ENCODE data around the gene GPR83. TPM values are rescaled to one million over a fixed set of nuclear protein-coding genes. Genes with fewer than 3 reads are reported as not detected.
"Not testable (repeated sequence)": the region's sequence is repeated elsewhere in the genome, so short reads cannot be mapped to it uniquely, and the experiment has no call there.

Gene GPR83
- total RNA-seq, 1 donor, result 0.10 TPM

GRCh38 chr11:94400457-94400838 lies 771 bp downstream of the GPR83 start:
- Histone ChIP-seq H3K9me3 (ENCODE audit: low read depth, low read length) (no peaks in the 10 kb centered on the region), H3K4me3 (ENCODE audit: low read length) (no peak overlapping the region), H3K27me3 (ENCODE audit: insufficient read depth, low read length) (peaks cover 42% of the 10 kb centered on the region), H3K4me1 (ENCODE audit: insufficient read depth, low read length) (no peaks in the 10 kb centered on the region)

GRCh38 chr11:94400050-94400449 lies 1.2 kb downstream of the GPR83 start:
- no peaks in the 10 kb centered on the region for H3K9me3 ChIP-seq (ENCODE audit: low read depth, low read length)
- no peaks in the 10 kb centered on the region for H3K4me1 ChIP-seq (ENCODE audit: insufficient read depth, low read length)
- peaks cover 42% of the 10 kb centered on the region for H3K27me3 ChIP-seq (ENCODE audit: insufficient read depth, low read length)
- H3K4me3 ChIP-seq (ENCODE audit: low read length), result no peak overlapping the region

DNA sequence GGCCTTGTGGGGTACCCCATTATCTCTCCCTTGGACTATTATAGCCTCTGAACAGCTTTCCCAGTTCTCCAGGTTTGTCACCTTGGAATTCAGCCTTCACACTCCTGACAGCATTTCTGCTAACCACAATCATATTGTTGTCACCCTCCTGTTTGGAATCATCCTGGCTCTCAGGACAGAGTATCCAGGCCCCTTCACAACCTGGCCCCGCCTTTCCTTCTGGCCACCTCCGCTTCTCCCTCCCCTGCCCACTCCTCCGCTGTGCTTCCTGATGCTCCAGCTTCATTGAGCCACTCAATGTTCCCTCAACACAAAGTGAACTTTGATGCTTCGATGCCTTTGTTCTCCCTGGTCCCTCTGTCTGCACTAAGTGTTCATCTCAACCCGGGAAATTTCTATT lies 3.1 kb downstream of the GPR83 start:
- H3K4me3 ChIP-seq (ENCODE audit: low read length), result no peak overlapping the region
- no peaks in the 10 kb centered on the region for H3K9me3 ChIP-seq (ENCODE audit: low read depth, low read length)
- H3K4me1 ChIP-seq (ENCODE audit: insufficient read depth, low read length), result no peaks in the 10 kb centered on the region
- H3K27me3 ChIP-seq (ENCODE audit: insufficient read depth, low read length), result peaks cover 42% of the 10 kb centered on the region

DNA sequence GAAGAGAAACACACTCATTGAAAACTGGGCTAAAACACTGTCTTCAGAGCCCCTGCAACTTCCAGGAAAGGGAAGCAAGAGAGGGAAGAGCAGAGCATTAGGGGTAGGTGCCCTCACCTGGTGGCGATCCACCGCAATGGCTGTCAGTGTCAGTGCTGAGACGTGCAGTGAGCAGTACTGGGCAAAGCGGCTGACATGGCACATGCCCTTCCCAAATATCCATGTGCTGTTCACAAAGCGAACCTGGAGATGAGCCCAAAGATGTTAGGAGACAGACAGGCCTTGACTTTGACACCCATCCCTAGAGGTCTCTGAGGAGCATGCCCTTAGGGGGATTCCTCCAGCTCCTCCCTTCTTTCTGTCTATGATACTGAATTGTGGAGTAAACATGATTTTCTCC lies 4.9 kb downstream of the GPR83 start:
- no peak overlapping the region for H3K4me3 ChIP-seq (ENCODE audit: low read length)
- H3K4me1 ChIP-seq (ENCODE audit: insufficient read depth, low read length), result no peaks in the 10 kb centered on the region
- H3K9me3 ChIP-seq (ENCODE audit: low read depth, low read length), result no peaks in the 10 kb centered on the region
- peaks cover 29% of the 10 kb centered on the region for H3K27me3 ChIP-seq (ENCODE audit: insufficient read depth, low read length)

GRCh38 chr11:94391937-94392336 lies 9.3 kb downstream of the GPR83 start:
- not testable (repeated sequence) for H3K27me3 ChIP-seq (ENCODE audit: insufficient read depth, low read length); H3K4me1 ChIP-seq (ENCODE audit: insufficient read depth, low read length); H3K9me3 ChIP-seq (ENCODE audit: low read depth, low read length); H3K4me3 ChIP-seq (ENCODE audit: low read length)

- Histone ChIP-seq H3K9me3 (ENCODE audit: low read depth, low read length) (no peaks in the 10 kb centered on the region), H3K4me3 (ENCODE audit: low read length) (no peak overlapping the region), H3K4me1 (ENCODE audit: insufficient read depth, low read length) (no peaks in the 10 kb centered on the region), H3K27me3 (ENCODE audit: insufficient read depth, low read length) (no peaks in the 10 kb centered on the region)
Measured at GRCh38 chr11:94379613-94380012, 21.6 kb downstream of the GPR83 start.

- H3K4me1 ChIP-seq (ENCODE audit: insufficient read depth, low read length), result no peaks in the 10 kb centered on the region
- no peaks in the 10 kb centered on the region for H3K27me3 ChIP-seq (ENCODE audit: insufficient read depth, low read length)
- H3K4me3 ChIP-seq (ENCODE audit: low read length), result no peak overlapping the region
- H3K9me3 ChIP-seq (ENCODE audit: low read depth, low read length), result no peaks in the 10 kb centered on the region
Measured at GRCh38 chr11:94376841-94377240, 24.4 kb downstream of the GPR83 start.

DNA sequence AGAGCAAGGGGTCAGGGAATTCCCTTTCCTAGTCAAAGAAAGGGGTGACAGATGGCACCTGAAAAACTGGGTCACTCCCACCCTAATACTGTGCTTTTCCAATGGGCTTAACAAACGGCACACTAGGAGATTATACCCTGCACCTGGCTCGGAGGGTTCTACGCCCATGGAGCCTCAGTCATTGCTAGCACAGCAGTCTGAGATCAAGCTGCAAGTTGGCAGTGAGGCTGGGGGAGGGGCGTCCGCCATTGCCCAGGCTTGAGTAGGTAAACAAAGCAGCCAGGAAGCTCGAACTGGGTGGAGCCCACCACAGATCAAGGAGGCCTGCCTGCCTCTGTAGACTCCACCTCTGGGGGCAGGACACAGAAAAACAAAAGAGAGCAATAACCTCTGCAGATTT lies 30.6 kb downstream of the GPR83 start:
- not testable (repeated sequence) for H3K9me3 ChIP-seq (ENCODE audit: low read depth, low read length); H3K4me1 ChIP-seq (ENCODE audit: insufficient read depth, low read length); H3K4me3 ChIP-seq (ENCODE audit: low read length); H3K27me3 ChIP-seq (ENCODE audit: insufficient read depth, low read length)

- H3K27me3 ChIP-seq (ENCODE audit: insufficient read depth, low read length); H3K9me3 ChIP-seq (ENCODE audit: low read depth, low read length); H3K4me3 ChIP-seq (ENCODE audit: low read length); H3K4me1 ChIP-seq (ENCODE audit: insufficient read depth, low read length): not testable (repeated sequence)
Measured at GRCh38 chr11:94350850-94351563, 50.2 kb downstream of the GPR83 start.

GRCh38 chr11:94346311-94346710 lies 54.9 kb downstream of the GPR83 start:
- not testable (repeated sequence) for H3K27me3 ChIP-seq (ENCODE audit: insufficient read depth, low read length); H3K4me1 ChIP-seq (ENCODE audit: insufficient read depth, low read length); H3K9me3 ChIP-seq (ENCODE audit: low read depth, low read length); H3K4me3 ChIP-seq (ENCODE audit: low read length)

GRCh38 chr11:94343495-94343894 lies 57.7 kb downstream of the GPR83 start:
- Histone ChIP-seq H3K9me3 (ENCODE audit: low read depth, low read length) (no peaks in the 10 kb centered on the region), H3K27me3 (ENCODE audit: insufficient read depth, low read length) (no peaks in the 10 kb centered on the region), H3K4me1 (ENCODE audit: insufficient read depth, low read length) (no peaks in the 10 kb centered on the region), H3K4me3 (ENCODE audit: low read length) (no peak overlapping the region)

GRCh38 chr11:94342250-94342649 lies 59.0 kb downstream of the GPR83 start:
- H3K4me1 ChIP-seq (ENCODE audit: insufficient read depth, low read length), result no peaks in the 10 kb centered on the region
- no peak overlapping the region for H3K4me3 ChIP-seq (ENCODE audit: low read length)
- H3K27me3 ChIP-seq (ENCODE audit: insufficient read depth, low read length), result no peaks in the 10 kb centered on the region
- no peaks in the 10 kb centered on the region for H3K9me3 ChIP-seq (ENCODE audit: low read depth, low read length)

- Histone ChIP-seq H3K4me1 (ENCODE audit: insufficient read depth, low read length) (no peaks in the 10 kb centered on the region), H3K4me3 (ENCODE audit: low read length) (no peak overlapping the region), H3K27me3 (ENCODE audit: insufficient read depth, low read length) (no peaks in the 10 kb centered on the region), H3K9me3 (ENCODE audit: low read depth, low read length) (no peaks in the 10 kb centered on the region)
Measured at GRCh38 chr11:94338651-94339050, 62.6 kb downstream of the GPR83 start.

DNA sequence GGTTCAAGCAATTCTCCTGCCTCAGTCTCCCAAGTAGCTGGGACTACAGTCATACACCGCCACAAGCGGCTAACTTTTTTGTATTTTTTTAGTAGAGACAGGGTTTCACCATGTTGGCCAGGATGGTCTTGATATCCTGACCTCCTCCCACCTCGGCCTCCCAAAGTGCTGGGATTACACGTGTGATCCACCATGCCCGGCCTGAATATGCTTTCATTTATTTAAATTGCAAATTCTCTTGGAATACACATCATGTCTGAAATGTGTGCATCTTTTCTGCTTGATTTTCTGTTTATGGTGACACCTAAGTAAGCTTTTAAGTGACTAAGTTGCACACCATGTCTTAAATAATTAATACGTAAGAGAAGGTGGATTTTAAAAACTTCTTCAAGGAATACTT lies 65.2 kb downstream of the GPR83 start:
- Histone ChIP-seq H3K9me3 (ENCODE audit: low read depth, low read length) (no peaks in the 10 kb centered on the region), H3K27me3 (ENCODE audit: insufficient read depth, low read length) (no peaks in the 10 kb centered on the region), H3K4me3 (ENCODE audit: low read length) (no peak overlapping the region), H3K4me1 (ENCODE audit: insufficient read depth, low read length) (no peaks in the 10 kb centered on the region)

DNA sequence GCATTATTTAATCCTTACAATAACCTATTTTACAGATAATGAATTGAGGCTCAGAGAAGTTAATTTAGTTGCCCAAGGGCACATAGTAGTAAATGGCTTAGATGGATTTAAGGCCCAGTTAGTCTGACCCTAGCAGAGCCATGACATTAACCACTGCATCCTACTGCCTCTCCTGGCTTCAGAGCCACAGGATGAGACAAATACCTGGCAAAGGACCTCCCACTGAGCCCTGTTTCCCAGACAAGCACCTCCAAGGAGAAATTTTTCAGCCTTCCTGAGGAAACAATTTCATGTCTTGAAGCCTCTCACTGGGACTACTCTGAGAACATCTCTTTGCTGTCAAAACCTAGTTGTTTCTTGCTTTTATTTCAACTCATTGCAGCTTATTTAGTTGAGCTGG lies 68.4 kb downstream of the GPR83 start:
- no peaks in the 10 kb centered on the region for H3K4me1 ChIP-seq (ENCODE audit: insufficient read depth, low read length)
- no peaks in the 10 kb centered on the region for H3K9me3 ChIP-seq (ENCODE audit: low read depth, low read length)
- H3K27me3 ChIP-seq (ENCODE audit: insufficient read depth, low read length), result no peaks in the 10 kb centered on the region
- H3K4me3 ChIP-seq (ENCODE audit: low read length), result no peak overlapping the region

DNA sequence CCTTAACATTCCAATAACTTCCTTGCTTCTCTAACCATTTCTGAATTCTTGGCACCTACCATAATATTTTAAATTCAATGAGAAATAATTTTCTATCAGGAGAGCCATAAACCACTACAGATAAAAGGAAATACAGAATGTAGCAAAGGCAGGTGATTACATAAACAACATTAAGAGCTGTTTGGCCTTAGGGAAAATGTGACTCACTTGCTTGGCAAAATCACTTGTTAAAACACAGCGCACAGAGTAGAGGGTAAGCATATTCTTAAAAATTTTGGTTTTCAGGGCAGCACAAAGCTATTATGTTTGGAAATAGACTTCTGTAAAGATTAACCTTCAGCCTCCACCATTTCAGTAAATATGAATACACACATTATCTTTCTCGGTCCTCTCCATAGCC lies 70.4 kb downstream of the GPR83 start:
- Histone ChIP-seq H3K27me3 (ENCODE audit: insufficient read depth, low read length) (no peaks in the 10 kb centered on the region), H3K4me3 (ENCODE audit: low read length) (no peak overlapping the region), H3K9me3 (ENCODE audit: low read depth, low read length) (no peaks in the 10 kb centered on the region)

More for the DNA sequence above, 70.4 kb downstream of the GPR83 start:
- H3K4me1 ChIP-seq (ENCODE audit: insufficient read depth, low read length), result no peaks in the 10 kb centered on the region

All from mononuclear cell (primary cell).